Measurements from ENCODE around the gene ZDHHC15.
"Not testable (repeated sequence)": the region's sequence is repeated elsewhere in the genome, so short reads cannot be mapped to it uniquely, and the experiment has no call there.

ZDHHC15 gene

GRCh38 chrX:75421688-75422230 lies 101.1 kb downstream of the ZDHHC15 start:
- no peak for DNase-seq (ENCODE audit: extremely low read depth, low read depth)
- TF ChIP-seq CTCF (IDR thresholded peaks at IDR 0.05; ENCODE audit: low read depth, low read length): no peak

DNA sequence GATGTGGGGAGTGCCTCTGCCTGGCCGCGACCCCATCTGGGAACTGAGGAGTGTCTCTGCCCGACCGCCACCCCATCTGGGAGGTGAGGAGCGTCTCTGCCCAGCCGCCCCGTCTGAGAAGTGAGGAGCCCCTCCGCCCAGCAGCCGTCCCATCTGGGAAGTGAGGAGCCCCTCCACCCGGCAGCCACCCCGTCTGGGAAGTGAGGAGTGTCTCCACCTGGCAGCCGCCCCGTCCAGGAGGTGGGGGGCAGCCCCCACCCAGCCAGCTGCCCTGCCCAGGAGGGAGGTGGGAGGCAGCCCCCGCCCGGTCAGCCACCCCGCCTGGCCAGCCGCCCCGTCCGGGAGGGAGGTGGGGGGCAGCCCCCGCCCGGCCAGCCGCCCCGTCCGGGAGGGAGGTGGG lies 115.7 kb downstream of the ZDHHC15 start:
- DNase-seq (ENCODE audit: extremely low read depth, low read depth): not testable (repeated sequence)

DNA sequence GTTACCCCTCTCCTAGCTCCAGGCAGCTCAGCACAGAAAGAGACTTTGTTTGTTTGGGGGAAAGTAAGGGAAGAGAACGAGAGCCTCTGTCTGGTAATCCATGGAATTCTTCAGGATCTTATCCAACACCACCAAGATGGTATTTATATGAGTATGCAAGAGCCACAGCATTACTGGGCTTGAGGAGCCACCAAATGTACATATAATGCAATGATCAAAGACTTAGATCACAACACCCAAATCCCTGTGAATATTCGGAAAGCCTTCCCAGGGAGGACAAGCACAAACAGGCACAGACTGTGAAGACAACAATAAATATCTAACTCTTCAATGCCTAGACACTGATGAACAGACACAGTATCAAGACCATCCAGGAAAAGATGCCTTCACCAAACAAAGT lies 132.4 kb downstream of the ZDHHC15 start:
- DNase-seq (ENCODE audit: extremely low read depth, low read depth): no peak
- no peak for TF ChIP-seq CTCF (IDR thresholded peaks at IDR 0.05; ENCODE audit: low read depth, low read length)

DNA sequence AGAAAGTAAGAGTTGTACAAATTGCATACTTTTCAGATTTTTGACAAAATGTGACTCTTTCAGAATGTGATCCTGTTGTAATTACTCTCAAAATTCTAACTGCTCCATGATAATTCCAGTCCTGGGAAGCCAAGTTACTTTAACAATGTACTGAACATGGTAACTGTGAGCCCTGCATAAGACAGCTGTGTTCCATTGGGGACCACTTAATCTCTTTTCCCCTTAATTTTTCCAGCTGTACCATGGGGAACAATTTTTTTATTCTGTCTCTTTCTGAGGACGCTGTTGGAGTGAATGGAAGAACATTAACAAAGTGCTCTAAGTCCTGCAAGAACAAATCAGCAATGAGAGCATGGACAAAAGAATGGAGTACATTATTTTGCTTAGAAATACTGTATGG lies 153.1 kb downstream of the ZDHHC15 start:
- no peak for DNase-seq (ENCODE audit: extremely low read depth, low read depth)
- TF ChIP-seq CTCF (IDR thresholded peaks at IDR 0.05; ENCODE audit: low read depth, low read length): no peak

DNA sequence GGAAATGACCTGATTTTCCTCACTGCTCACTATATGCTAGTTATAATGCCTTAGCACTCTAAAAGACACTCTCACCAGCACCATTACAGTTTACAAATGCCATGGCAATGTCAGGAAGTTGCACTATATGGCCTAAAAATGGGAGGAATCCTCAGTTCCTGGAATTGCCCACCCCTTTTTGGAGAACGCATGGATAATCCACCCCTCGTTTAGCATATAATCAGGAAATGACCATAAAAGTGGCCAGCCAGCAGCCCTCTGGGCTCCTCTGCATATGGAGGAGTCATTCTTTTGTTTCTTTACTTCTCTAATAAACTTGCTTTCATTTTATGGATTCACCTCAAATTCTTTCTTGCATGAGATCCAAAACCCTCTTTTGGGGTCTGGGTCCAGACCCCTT lies 156.0 kb downstream of the ZDHHC15 start:
- TF ChIP-seq CTCF (IDR thresholded peaks at IDR 0.05; ENCODE audit: low read depth, low read length): no peak
- no peak for DNase-seq (ENCODE audit: extremely low read depth, low read depth)

GRCh38 chrX:75365243-75365975 lies 157.4 kb downstream of the ZDHHC15 start:
- TF ChIP-seq CTCF (IDR thresholded peaks at IDR 0.05; ENCODE audit: low read depth, low read length): no peak
- no peak for DNase-seq (ENCODE audit: extremely low read depth, low read depth)

GRCh38 chrX:75361788-75362187 lies 161.0 kb downstream of the ZDHHC15 start:
- no peak for DNase-seq (ENCODE audit: extremely low read depth, low read depth)
- TF ChIP-seq CTCF (IDR thresholded peaks at IDR 0.05; ENCODE audit: low read depth, low read length): no peak

DNA sequence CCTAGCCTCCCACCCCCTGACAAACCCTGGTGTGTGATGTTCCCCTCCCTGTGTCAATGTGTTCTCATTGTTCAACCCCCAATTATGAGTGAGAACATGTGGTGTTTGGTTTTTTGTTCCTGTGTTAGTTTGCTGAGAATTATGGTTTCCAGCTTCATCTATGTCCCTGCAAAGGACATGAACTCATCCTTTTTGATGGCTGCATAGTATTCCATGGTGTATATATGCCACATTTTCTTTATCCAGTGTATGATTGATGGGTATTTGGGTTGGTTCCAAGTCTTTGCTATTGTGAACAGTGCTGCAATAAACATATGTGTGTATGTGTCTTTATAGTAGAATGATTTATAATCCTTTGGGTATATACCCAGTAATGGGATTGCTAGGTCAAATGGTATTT lies 174.2 kb downstream of the ZDHHC15 start:
- not testable (repeated sequence) for DNase-seq (ENCODE audit: extremely low read depth, low read depth)
